Mesothelial cell of epicardium (in vitro differentiated cells): Measurements from ENCODE around the gene SBF2. TPM values are rescaled to one million over a fixed set of nuclear protein-coding genes. Genes with fewer than 3 reads are reported as not detected.

Experiments used
- DNase-seq, 2 experiments: peaks; one replicate each; pipeline ENCODE4 v3.0.0; 2021; ENCODE audit warnings: low spot score in 2 of 2; ENCODE audit not compliant: unreplicated experiment in 2 of 2
- H3K27ac Mint-ChIP-seq: 2 replicates; pipeline ENCODE4 v1.8.0; 2021; ENCODE audit warnings: mixed read lengths
- H3K27me3 Mint-ChIP-seq: 2 replicates; pipeline ENCODE4 v1.8.0; 2021; ENCODE audit warnings: low read depth, mixed read lengths
- H3K36me3 Mint-ChIP-seq: 2 replicates; pipeline ENCODE4 v1.8.0; 2021; ENCODE audit warnings: mixed read lengths
- H3K4me1 Mint-ChIP-seq: 2 replicates; pipeline ENCODE4 v1.8.0; 2021; ENCODE audit warnings: mixed read lengths
- H3K4me3 Mint-ChIP-seq: 2 replicates; pipeline ENCODE4 v1.8.0; 2021; ENCODE audit warnings: mild to moderate bottlenecking, moderate library complexity, mixed read lengths
- H3K9me3 Mint-ChIP-seq: 2 replicates; pipeline ENCODE4 v1.8.0; 2021; ENCODE audit warnings: mixed read lengths
- CTCF ChIP-seq: fragments of 200-600 bp; sonication (generic); IDR thresholded peaks from one replicate; pipeline ENCODE4 v1.5.0; 2021; ENCODE audit warnings: antibody characterized with exemption; ENCODE audit not compliant: unreplicated experiment
- total RNA-seq: library from RNA; stranded (reverse); gene quantifications from 3 replicates; pipeline ENCODE4 v1.2.1, GENCODE V29; 2021

The SBF2 gene
- total RNA-seq, 1 donor from 2014 or later = 58.4 TPM

GRCh38 chr11:10205928-10206327 lies 88.1 kb downstream of the SBF2 start:
- Mint-ChIP-seq H3K27me3 (no peaks in the 10 kb centered on the region), H3K4me1 (peaks cover 2% of the 10 kb centered on the region), H3K9me3 (peaks cover 28% of the 10 kb centered on the region), H3K27ac (no peak overlapping the region), H3K36me3 (peaks cover 20% of the 10 kb centered on the region), H3K4me3 (no peak overlapping the region)
- no peak for DNase-seq
- TF ChIP-seq CTCF = no peak

- Mint-ChIP-seq H3K36me3 (peaks cover 31% of the 10 kb centered on the region), H3K27me3 (no peaks in the 10 kb centered on the region), H3K9me3 (peaks cover 38% of the 10 kb centered on the region), H3K27ac (no peak overlapping the region), H3K4me3 (no peak overlapping the region), H3K4me1 (no peaks in the 10 kb centered on the region)
- no peak for DNase-seq
- TF ChIP-seq CTCF = no peak
These were observed 90.0 kb downstream of the SBF2 start for GRCh38 chr11:10204021-10204420.

GRCh38 chr11:10201343-10201742 lies 92.7 kb downstream of the SBF2 start:
- no peaks in the 10 kb centered on the region for H3K4me1 Mint-ChIP-seq
- no peak overlapping the region for H3K27ac Mint-ChIP-seq

GRCh38 chr11:10197091-10197490 lies 96.9 kb downstream of the SBF2 start:
- H3K4me1 Mint-ChIP-seq = no peaks in the 10 kb centered on the region
- peaks cover 26% of the 10 kb centered on the region for H3K9me3 Mint-ChIP-seq
- no peak overlapping the region for H3K4me3 Mint-ChIP-seq
- H3K36me3 Mint-ChIP-seq = peaks cover 34% of the 10 kb centered on the region
- no peak for TF ChIP-seq CTCF
- DNase-seq = no peak
- no peaks in the 10 kb centered on the region for H3K27me3 Mint-ChIP-seq
- H3K27ac Mint-ChIP-seq = no peak overlapping the region

More at GRCh38 chr11:10201343-10201742, 92.7 kb downstream of the SBF2 start:
- no peak for DNase-seq
- Mint-ChIP-seq H3K27me3 (no peaks in the 10 kb centered on the region), H3K9me3 (peaks cover 52% of the 10 kb centered on the region), H3K4me3 (no peak overlapping the region), H3K36me3 (peaks cover 46% of the 10 kb centered on the region)
- no peak for TF ChIP-seq CTCF

GRCh38 chr11:10192036-10192435 lies 102.0 kb downstream of the SBF2 start:
- TF ChIP-seq CTCF = no peak
- no peaks in the 10 kb centered on the region for H3K27me3 Mint-ChIP-seq
- H3K9me3 Mint-ChIP-seq = no peaks in the 10 kb centered on the region

GRCh38 chr11:10181811-10182210 lies 112.2 kb downstream of the SBF2 start:
- no peak overlapping the region for H3K4me3 Mint-ChIP-seq
- no peak for DNase-seq
- H3K27me3 Mint-ChIP-seq = no peaks in the 10 kb centered on the region
- H3K9me3 Mint-ChIP-seq = peaks cover 4% of the 10 kb centered on the region
- H3K27ac Mint-ChIP-seq = no peak overlapping the region
- no peak for TF ChIP-seq CTCF
- H3K4me1 Mint-ChIP-seq = no peaks in the 10 kb centered on the region
- H3K36me3 Mint-ChIP-seq = peaks cover 16% of the 10 kb centered on the region

More at GRCh38 chr11:10192036-10192435, 102.0 kb downstream of the SBF2 start:
- Mint-ChIP-seq H3K27ac (no peak overlapping the region), H3K4me1 (no peaks in the 10 kb centered on the region), H3K4me3 (no peak overlapping the region), H3K36me3 (peaks cover 8% of the 10 kb centered on the region)
- DNase-seq = no peak
